ENCODE results near the gene UVSSA.
"Not testable (repeated sequence)": the region's sequence is repeated elsewhere in the genome, so short reads cannot be mapped to it uniquely, and the experiment has no call there.

Gene UVSSA

GRCh38 chr4:1418494-1419285, 71.7 kb downstream of the UVSSA start:
- H3K4me3 ChIP-seq (ENCODE audit: low read depth, low read length), result no peak overlapping the region
- TF ChIP-seq CTCF (IDR thresholded peaks at IDR 0.05; ENCODE audit: low read depth, low read length), result no peak
- H3K36me3 ChIP-seq, result no peaks in the 10 kb centered on the region
- H3K27ac ChIP-seq, result no peak overlapping the region
- no peaks in the 10 kb centered on the region for H3K9me3 ChIP-seq (ENCODE audit: severe bottlenecking)
- no peaks in the 10 kb centered on the region for H3K27me3 ChIP-seq (ENCODE audit: insufficient read depth, low read depth, severe bottlenecking)
- DNase-seq, result no peak

GRCh38 chr4:1419708-1420107, 72.7 kb downstream of the UVSSA start:
- Histone ChIP-seq H3K27me3 (ENCODE audit: insufficient read depth, low read depth, severe bottlenecking) (no peaks in the 10 kb centered on the region), H3K9me3 (ENCODE audit: severe bottlenecking) (no peaks in the 10 kb centered on the region), H3K36me3 (no peaks in the 10 kb centered on the region), H3K4me3 (ENCODE audit: low read depth, low read length) (no peak overlapping the region), H3K27ac (no peak overlapping the region)
- no peak for TF ChIP-seq CTCF (IDR thresholded peaks at IDR 0.05; ENCODE audit: low read depth, low read length)
- no peak for DNase-seq

- H3K9me3 ChIP-seq (ENCODE audit: severe bottlenecking), result no peaks in the 10 kb centered on the region
- TF ChIP-seq CTCF (IDR thresholded peaks at IDR 0.05; ENCODE audit: low read depth, low read length), result no peak
- no peak overlapping the region for H3K4me3 ChIP-seq (ENCODE audit: low read depth, low read length)
- DNase-seq, result no peak
- H3K36me3 ChIP-seq, result no peaks in the 10 kb centered on the region
- peak overlapping the region; percentile 1; the same call in 1 of the 2 replicates for H3K27ac ChIP-seq
- H3K27me3 ChIP-seq (ENCODE audit: insufficient read depth, low read depth, severe bottlenecking), result no peaks in the 10 kb centered on the region
These were observed 74.6 kb downstream of the UVSSA start for GRCh38 chr4:1421657-1422056.

GRCh38 chr4:1427010-1427409, 80.0 kb downstream of the UVSSA start:
- Histone ChIP-seq H3K27me3 (ENCODE audit: insufficient read depth, low read depth, severe bottlenecking) (no peaks in the 10 kb centered on the region), H3K9me3 (ENCODE audit: severe bottlenecking) (no peaks in the 10 kb centered on the region), H3K36me3 (no peaks in the 10 kb centered on the region), H3K4me3 (ENCODE audit: low read depth, low read length) (no peak overlapping the region), H3K27ac (no peak overlapping the region)
- no peak for DNase-seq
- no peak for TF ChIP-seq CTCF (IDR thresholded peaks at IDR 0.05; ENCODE audit: low read depth, low read length)

GRCh38 chr4:1443688-1444172, 96.7 kb downstream of the UVSSA start:
- not testable (repeated sequence) for H3K27ac ChIP-seq; DNase-seq; H3K4me3 ChIP-seq (ENCODE audit: low read depth, low read length); H3K27me3 ChIP-seq (ENCODE audit: insufficient read depth, low read depth, severe bottlenecking); H3K9me3 ChIP-seq (ENCODE audit: severe bottlenecking); H3K36me3 ChIP-seq
